Ureter (tissue), 1 donor: Measurements from ENCODE around the gene SOBP. TPM values are rescaled to one million over a fixed set of nuclear protein-coding genes. Genes with fewer than 3 reads are reported as not detected.

Source experiments
- DNase-seq: peaks from one replicate; pipeline ENCODE4 v3.0.0-alpha.2; 2020; ENCODE audit warnings: low spot score
- total RNA-seq: library from RNA; stranded (reverse); gene quantifications from one replicate; pipeline ENCODE4 v1.2.4, GENCODE V29; 2023
- donor health status: DM: yes; HTN: yes; CAD: no.

Gene SOBP
- total RNA-seq, 1 donor from 2014 or later, result 12.6 TPM

GRCh38 chr6:107658920-107659865 lies 169.3 kb downstream of the SOBP start:
- DNase-seq, result no peak

- DNase-seq, result no peak
Observed at GRCh38 chr6:107660839-107661238, 170.9 kb downstream of the SOBP start.

DNA sequence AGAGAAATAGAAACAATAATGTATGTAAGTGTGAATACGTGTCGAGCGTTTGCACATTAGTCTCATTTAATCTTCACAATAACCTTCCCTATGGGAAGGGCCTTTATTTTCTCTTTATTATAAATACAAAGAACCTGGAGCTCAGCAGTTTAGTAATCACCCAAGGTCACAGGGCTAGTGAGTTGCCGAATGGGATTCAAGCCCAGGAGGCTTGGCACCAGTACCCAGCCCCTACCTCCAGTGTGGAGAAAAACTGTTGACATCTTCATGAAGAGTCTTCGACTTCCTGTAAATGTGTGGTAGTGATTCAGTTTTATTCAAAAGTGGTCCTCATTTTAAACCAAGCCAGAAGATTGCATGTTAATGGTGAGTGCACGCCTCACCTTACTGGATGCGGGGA lies 171.4 kb downstream of the SOBP start:
- no peak for DNase-seq

- DNase-seq, result no peak
Observed at GRCh38 chr6:107662333-107662732, 172.4 kb downstream of the SOBP start.

GRCh38 chr6:107663308-107663707 lies 173.4 kb downstream of the SOBP start:
- DNase-seq, result no peak

- no peak for DNase-seq
Observed at GRCh38 chr6:107665382-107665781, 175.5 kb downstream of the SOBP start.

GRCh38 chr6:107666084-107666980 lies 176.4 kb downstream of the SOBP start:
- no peak for DNase-seq

DNA sequence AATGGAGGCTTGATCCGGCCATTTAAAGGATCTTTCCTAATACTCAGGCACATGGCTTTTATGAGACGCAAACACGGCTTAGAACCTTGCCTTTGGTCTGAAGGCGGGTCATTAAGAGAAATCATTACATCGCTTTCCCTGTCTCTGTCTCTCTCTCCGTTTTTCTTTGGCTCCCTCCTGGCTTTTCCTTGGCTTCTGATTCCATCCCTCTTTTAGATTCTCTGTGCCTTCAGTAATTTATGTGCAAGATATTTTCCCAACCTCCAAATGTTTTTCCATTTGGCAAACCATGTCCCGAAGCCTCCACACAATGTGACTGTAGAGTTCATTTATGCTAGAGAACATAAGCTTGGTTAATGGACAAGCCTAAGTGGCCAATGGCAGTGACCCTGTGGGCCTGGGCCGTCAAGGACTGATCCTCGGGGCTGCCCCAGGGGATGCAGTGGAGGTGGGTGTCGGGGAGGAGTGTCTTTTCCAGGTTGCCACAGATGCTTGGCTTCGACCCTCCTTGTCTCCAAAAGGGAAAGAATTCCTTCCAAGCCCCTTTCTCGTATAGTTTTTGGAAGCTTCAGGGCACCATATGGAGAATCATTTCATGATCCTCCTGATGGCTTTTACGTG lies 177.2 kb downstream of the SOBP start:
- no peak for DNase-seq

- no peak for DNase-seq
Observed at GRCh38 chr6:107667790-107668189, 177.9 kb downstream of the SOBP start.

GRCh38 chr6:107668743-107669474 lies 179.0 kb downstream of the SOBP start:
- no peak for DNase-seq

DNA sequence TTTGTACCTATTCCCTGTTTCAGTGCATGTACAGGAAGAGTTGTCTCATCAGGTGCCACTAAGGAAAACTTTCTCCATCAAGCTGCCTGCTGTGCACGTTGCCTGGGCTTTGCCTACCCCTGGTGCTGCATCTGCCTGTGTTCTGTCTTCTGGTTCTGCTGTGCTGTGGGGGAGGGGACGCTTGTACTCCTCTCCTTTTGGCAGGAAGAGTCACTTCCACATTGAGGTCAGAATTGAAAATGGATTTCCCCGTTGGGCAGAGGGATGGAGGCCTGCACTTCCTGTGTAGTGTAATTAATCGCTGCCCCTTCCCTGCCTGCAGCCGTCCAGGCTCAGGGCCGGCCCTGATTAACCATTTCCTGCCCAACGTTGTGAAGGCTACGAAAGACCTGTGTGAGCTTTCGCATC lies 180.9 kb downstream of the SOBP start:
- DNase-seq, result no peak

GRCh38 chr6:107673076-107673494 lies 183.2 kb downstream of the SOBP start:
- no peak for DNase-seq

GRCh38 chr6:107674995-107675738 lies 185.2 kb downstream of the SOBP start:
- peak; percentile 87 for DNase-seq

- DNase-seq, result no peak
Observed at GRCh38 chr6:107676042-107676441, 186.1 kb downstream of the SOBP start.

GRCh38 chr6:107677399-107677798 lies 187.5 kb downstream of the SOBP start:
- no peak for DNase-seq

DNA sequence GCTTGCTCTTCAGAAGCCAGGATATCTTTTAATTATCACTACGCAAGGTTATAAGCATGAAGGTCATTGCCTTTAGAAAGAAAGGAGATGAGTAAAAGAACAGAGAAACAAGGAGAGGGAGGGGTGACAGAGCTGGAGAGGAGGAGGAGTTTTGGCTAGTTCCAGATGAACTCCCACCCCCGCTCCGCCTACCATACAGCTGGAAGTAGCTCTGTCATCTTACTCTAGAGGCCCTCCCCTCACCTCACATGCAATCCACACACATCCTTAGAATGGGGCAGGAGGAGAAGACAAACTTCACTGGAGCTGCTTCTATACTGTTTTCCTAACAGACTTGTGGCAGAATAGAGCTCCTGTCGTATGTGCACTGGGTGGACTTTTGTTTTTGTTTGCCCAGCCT lies 189.5 kb downstream of the SOBP start:
- DNase-seq, result no peak

GRCh38 chr6:107682721-107683120 lies 192.8 kb downstream of the SOBP start:
- no peak for DNase-seq

DNA sequence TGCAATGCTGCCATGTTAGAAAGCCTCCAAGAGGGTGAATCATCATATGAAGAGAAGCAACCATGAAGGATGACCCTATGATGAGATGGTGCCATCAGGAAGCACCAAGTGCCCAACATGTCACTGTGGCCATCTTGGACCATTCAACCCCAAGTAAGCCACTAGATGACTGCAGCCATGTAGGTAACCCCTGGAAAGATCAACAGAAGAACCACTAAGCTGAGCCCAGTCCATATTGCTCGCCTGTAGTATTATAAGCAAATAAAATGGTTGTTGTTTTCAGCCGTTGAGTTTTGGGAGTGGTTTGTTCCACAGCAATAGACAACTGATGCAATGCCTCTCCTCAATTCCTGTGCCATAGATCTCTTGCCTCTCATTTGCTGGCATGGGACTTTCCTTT lies 193.3 kb downstream of the SOBP start:
- DNase-seq, result no peak

- DNase-seq, result no peak
Observed at GRCh38 chr6:107684996-107685395, 195.1 kb downstream of the SOBP start.

DNA sequence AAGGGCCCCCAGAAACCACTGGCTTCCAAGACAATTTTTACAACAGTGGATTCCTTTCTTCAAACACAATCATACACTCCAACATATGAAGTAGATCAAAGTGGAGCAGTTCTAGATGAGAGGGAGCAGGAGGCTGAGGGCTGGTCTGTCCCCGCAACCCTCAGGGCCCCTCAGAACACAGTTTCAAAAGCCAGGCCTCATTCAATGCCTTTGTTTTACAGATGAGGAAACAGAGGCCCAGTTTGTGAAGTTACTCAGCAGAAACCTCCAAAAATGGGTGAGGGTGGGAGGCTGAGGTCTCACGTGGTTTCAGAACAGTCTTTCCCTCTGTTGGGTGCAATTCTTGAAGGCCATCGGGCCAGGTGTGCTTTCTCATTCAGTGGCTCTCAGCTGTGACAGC lies 199.3 kb downstream of the SOBP start:
- no peak for DNase-seq
